ENCODE data around the gene BBIP1.

- no peak for TF ChIP-seq CTCF (IDR thresholded peaks at IDR 0.05)
- no peak for TF ChIP-seq POLR2A (IDR thresholded peaks at IDR 0.05)
- no peak for TF ChIP-seq POLR2AphosphoS5 (IDR thresholded peaks at IDR 0.05)
Observed at GRCh38 chr10:110860576-110861241, 58.3 kb downstream of the BBIP1 start.
